RKO (cell line): Measurements from ENCODE around the gene FRMD4B.
"Not testable (repeated sequence)": the region's sequence is repeated elsewhere in the genome, so short reads cannot be mapped to it uniquely, and the experiment has no call there.

ENCODE experiments used
- DNase-seq: peaks from one replicate; pipeline ENCODE4 v3.0.0-alpha.2; 2016; ENCODE audit warnings: low spot score

Gene FRMD4B

DNA sequence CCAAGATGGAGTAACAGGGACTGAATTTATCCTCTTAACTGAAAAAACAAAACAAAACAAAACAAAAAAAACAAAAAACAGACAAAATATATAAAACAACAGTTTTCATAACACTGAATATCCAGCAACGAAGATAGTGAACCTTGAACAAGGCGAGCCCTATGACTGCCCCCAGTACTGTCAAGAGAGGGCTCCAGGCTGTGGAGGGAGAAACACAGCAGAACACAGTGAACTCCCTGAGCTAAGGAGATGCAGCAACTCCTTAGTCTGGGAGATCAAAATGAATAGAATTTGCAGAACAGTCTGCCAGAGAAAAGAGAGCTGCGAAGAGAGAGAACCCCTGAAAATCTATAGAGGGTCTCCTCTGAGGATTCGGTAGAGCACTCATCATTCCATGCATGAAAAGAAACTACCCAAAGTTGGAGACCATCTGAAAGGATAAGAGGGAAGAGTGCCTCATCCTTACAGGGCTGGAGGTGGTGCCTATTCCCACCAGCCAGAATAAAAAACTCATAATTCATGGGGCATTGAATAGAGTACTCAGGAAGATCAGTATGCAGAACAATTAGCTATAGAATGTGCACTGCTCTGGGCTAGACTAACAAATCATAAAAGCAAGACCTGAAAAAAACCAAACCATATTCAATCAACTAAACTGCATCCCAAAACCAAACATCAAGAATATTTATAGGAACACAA lies 101.8 kb downstream of the FRMD4B start:
- no peak for DNase-seq

DNA sequence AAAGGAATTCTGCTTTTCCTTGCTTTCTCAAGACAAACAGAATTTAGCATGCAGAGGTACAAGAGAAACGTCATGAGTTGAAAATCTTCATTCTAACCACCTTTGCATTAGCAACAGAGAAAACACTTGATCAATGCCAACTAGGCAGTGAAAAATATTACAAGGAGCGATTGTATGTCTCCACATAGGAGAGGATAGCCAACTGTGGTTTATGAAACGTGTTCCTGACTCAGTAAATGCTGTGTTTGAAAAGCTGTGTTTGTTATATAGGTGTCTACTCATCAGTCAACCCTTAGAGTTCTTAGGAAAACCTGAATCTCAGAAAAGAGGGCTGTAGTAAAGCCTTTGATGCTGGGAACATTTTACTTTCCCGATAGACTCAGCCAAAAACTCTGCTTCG lies 102.4 kb downstream of the FRMD4B start:
- no peak for DNase-seq

DNA sequence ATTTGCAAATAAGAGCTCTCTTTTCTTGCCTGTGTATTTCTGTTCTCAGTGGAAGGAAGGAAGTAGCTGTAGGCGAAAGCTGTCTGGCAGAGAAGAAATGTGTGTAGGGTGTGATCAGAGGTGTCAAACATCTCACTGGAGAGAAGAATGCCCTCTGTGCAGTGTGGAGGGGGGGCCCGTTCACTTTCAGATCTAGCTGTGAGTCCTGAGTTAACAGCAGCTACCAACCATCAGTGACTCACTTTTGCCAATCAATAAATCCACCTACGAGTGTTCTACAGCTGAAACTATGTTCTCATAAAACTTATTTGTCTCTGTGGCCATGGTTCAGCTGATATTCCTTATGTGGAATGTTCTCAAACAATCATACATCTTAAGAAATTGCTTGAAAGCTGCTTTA lies 103.7 kb downstream of the FRMD4B start:
- DNase-seq = no peak

DNA sequence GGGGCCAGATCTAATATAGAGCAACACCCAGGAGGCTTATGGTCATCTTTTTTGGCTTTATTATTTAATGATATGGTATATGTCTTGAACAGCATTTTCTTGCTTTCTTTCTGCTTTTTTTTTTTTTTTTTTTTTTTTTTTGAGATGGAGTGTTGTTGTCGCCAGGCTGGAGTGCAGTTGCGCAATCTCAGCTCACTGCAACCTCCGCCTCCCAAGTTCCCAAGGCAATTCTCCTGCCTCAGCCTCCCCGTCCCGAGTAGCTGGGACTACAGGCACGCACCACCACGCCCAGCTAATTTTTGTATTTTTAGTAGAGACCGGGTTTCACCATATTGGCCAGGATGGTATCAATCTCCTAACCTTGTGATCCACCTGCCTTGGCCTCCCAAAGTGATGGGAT lies 108.5 kb downstream of the FRMD4B start:
- DNase-seq = not testable (repeated sequence)

DNA sequence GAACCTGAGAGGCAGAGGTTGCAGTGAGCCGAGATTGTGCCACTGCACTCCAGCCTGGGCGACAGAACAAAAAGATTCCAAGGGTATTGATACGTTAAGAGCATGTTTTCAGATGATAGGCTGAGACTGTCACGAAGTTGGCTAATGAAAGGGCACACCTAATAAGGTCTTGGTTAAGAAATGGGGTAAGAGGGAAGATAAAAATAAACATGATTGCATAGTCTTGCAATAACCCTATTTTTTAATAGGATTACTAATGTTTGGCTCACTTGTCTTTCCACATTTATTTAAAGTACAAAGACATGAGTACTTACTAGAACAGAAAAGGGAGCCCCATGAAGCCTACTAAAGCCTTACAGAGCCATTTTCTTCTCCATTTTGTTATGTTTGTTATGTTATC lies 109.0 kb downstream of the FRMD4B start:
- no peak for DNase-seq

DNA sequence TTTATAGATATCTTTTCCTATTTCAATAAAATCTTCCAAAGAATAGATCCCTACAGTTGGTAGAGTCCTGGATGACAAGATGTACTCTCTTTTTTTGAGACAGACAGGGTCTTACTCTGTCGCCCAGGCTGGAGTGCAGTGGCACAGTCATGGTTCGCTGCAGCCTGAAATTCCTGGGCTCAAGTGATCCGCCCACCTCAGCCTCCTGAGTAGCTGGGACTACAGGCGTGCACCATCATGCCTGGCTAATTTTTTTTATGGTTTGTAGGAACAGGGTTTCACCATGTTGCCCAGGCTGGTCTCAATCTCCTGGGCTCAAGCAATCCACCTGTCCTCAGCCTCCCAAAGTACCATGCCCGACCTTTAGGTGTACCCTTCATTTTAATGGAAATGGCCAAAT lies 109.7 kb downstream of the FRMD4B start:
- not testable (repeated sequence) for DNase-seq

DNA sequence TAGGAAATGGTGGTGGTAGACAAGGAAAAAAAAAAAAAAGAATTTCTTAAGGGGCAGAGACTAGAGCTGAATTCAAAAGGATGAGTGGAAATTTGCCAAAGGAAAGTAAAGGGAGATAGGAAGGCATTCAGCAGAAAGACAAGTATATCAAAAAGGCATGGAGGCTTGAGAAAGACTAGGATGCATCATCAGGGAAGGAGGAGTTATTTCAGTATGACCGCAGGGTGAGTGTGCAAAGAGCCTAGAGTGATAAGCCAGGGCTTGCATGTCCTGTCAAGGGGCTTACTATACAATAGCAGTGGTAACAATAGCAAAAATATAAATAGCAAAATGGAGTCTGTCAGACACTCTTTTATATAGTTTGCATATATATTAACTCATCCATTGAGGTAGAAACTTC lies 112.0 kb downstream of the FRMD4B start:
- peak; percentile 4 for DNase-seq

DNA sequence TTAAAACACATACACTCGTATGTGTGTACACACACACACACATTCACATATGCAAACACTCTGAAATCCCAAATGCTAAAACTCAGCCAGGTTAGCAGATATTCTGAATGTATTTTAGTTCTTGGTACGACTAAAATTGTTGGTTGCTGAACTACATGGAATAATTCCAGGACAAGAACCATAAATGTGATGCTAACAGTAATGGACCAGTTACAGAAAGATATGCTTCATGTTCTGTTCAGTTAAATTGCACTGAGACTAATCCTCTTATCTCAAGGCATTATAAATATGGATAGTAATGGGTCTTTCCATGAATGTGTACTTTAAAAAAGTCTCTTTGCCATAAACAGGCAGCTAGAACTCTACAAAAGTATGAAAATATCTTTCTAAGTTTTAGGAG lies 113.3 kb downstream of the FRMD4B start:
- DNase-seq = no peak

DNA sequence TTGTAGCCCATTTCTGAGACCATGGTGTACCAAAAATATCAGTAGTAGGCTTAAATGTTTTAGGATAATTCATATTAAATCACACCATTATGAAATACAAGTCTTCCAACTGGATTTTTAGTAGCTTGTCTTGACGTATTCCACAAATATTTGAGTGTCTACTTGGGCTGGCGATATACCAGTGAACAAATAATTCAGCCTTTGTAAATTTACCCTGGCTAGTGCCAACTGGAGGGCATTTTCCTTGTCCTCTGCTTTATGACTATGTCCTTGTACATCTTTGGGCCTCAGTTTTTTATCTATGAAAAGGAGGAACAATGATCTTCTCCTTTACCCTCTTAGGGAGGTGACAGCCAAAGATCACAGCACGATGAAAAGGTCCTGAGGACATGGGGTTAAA lies 114.8 kb downstream of the FRMD4B start:
- no peak for DNase-seq

DNA sequence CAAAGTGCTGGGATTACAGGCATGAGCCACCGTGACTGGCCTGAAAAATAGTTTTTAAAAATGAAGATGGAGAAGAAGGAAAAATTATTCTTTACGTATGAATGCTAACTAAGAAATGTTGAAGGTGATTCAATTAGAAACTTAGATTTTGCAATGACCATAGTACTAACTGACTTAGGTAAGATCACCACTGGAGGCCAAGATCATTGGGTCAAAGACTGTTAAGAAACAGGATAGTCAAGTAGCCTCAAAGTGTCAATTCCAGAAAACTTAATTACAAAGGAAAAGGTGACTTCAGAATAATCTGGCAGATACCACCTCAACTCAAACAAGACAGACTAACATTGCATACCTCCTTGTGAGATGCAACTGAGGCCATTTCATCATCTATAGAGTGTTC lies 119.3 kb downstream of the FRMD4B start:
- no peak for DNase-seq

DNA sequence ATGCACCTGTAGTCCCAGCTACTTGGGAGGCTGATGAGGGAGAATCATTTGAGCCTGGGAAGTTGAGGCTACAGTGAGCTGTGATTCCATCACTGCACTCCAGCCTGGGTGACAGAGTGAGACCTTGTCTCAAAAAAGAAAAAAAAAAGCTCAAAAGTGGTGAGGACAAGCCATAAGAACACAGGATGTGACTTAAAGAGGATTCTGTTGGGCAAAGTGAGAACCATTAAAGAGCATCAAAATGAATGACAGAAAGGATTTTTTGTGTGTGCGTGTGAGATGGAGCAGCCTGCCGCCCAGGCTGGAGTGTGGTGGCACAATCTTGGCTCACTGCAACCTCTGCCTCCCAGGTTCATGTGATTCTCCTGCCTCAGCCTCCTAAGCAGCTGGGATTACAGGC lies 119.8 kb downstream of the FRMD4B start:
- not testable (repeated sequence) for DNase-seq

DNA sequence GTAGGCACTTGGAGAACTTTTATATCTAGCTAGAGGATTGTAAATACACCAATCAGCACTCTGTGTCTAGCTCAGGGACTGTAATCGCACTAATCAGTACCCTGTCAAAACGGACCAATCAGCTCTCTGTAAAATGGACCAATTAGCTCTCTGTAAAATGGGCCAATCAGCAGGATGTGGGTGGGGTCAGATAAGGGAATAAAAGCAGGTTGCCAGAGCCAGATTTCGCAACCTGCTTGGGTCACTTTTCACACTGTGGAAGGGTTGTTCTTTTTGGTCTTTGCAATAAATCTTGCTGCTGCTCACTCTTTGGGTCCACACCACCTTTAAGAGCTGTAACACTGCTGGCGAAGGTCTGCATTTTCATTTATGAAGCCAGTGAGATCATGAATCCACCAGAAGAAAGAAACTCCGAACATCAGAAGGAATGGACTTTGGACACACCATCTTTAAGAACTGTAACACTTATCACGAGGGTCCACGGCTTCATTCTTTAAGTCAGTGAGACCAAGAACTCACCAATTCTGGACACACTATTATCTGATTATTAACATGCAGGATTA lies 125.0 kb downstream of the FRMD4B start:
- DNase-seq = not testable (repeated sequence)

DNA sequence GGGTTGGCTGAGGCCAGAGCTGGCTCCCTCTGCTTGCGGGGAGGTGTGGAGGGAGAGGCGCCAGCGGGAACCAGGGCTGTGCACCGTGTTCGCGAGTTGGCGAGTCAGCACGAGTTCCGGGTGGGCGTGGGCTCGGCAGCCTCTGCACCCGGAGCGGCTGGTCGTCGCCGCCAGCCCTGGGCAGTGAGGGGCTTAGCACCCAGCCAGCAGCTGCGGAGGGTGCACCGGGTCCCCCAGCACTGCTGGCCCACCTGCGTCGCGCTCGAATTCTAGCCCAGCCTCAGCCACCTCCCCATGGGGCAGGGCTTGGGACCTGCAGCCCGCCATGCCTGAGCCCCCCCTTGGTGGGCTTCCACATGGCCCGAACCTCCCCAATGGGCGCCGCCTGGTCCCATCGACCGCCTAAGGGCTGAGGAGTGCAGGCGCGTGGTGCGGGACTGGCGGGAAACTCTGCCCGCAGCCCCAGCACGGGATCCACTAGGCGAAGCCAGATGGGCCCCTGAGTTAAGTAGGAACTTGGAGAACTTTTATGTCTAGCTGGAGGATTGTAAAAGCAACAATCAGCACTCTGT lies 125.6 kb downstream of the FRMD4B start:
- no peak for DNase-seq

DNA sequence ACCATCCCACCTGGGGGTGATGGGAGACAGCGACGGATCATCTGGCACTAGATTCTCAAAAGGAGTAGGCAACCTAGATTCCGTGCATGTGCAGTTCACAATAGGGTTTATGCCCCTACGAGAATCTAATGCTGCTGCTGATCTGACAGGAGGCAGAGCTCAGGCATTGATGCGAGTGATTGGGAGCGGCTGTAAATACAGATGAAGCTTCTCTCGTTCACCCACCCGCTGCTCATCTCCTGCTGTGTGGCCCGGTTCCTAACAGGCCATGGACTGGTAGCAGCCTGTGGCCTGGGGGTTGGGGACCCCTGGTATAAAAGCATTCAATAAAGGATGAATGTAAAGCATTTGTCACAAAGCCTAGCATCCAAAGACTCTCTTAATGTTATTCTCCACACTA lies 126.8 kb downstream of the FRMD4B start:
- DNase-seq = no peak

DNA sequence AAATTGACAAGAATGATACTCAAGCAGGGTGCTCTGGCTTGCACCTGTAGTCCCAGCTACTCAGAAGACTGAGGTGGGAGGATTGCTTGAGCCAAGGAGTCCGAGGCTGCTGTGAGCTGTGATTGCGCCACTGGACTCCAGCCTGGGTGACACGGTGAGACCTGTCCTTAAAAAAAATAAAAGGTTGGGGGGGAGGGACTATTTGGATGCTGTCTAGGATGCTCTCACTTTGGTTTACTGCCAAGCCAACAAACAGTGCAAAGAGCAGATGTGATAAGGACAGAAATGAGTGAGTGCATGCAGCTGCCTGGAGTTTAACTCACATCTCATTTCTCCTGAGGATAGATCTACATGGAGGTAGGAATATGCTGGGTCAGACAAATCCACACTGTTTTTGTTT lies 130.0 kb downstream of the FRMD4B start:
- no peak for DNase-seq

DNA sequence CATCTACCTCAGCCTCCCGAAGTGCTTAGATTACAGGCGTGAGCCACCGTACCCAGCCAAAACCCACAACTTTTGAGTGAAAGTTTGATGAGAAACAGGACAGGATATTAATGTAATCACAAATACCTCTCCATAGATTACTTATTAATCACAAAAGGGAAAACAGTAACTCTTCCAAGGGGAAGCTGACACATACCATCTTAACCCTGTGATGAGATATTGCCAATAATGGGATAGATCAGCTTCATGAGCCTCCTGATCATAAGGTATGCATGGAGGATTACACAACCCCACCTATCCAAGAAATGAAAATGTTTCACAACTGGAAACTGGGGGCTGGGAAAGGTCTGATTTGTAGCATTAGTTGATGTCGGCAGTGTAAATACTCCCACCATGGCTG lies 131.5 kb downstream of the FRMD4B start:
- DNase-seq = no peak

DNA sequence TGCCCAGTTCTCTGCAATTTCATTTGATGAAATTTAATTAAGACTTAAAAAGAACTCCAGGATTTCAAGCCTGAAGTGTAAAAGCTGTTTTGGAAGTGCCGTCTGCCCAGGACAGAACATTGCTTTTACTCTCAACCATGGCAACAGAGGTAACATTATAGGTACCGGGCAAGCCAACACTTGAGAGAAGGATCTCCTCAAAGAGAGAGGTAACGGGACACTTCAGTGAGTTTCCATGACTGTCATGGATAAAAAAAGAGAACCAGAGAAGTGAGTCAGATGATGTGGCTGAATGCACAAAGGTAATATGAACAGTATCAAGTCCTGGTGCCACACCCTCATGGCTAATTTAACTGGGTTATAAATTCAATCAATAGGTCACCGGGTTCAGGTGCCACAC lies 133.3 kb downstream of the FRMD4B start:
- no peak for DNase-seq

DNA sequence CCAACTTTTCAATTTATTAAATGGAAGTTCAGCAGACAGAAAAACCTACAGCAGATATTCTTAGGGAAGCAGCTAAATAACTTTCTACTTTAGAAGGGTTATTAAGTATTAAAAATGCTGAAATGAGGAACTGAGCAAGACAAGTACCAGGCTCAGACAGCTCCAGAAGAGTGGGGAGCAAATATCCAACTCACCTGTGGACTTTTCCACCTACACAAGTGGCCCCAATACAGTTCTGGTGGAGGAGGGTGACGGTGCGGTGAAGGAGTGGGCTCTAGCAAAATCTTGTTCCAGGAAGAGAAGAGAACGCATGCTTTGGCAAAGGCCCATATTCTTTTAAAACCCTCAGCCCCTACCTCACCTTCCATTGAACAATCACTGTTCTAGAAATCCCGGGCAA lies 133.7 kb downstream of the FRMD4B start:
- no peak for DNase-seq

DNA sequence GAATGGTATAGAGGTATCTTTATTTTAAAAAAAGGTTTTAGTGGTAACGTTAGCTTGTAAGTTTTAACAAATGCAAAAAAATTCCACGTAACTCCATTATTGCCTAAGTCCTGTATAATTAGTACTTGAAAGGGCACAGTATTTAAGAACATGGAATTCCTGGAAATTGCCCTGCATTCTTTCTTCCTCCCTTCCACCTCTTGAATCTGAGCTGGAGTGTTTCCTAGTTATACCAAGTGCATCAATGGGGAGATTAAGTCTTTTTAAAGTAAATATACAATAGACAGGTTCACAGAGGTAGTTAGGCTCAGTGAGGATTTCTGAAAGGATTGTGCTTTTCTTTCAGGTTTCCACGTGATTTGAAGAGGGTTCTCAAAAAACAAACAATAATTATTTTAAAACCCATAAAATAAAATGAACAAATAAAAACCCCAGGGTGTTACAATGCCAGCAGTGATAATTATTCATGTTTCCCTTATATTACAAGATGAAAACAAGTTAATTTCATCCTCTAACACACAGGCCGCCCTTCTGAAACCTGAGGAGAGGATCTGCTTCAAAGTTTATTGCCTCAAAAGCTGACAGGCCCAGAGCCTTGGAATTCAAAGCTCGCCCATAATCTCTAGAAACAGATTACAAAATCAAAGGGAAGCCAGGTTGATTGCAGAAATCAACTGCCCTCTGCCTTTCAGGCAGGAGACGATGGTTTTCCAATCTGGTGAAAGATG lies 134.6 kb downstream of the FRMD4B start:
- no peak for DNase-seq

DNA sequence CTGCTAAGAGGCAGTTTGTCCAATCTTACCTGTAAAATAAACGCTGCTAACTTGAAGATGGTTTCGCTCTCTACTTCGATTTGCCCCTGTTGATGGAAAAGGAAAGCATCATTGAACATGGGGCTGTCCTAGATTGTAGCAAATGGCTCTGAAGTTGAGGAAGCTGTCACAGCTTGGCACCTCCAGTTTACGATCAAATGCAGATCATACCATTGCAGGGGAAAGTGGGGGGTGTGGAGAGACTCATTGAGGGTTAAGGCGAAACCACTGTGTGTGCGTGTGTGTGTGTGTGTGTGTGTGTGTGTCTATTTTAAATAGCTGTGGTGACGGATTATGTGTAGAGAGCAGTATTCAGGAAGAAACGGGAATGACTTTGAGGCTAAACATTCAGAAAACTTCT lies 135.9 kb downstream of the FRMD4B start:
- DNase-seq = no peak

DNA sequence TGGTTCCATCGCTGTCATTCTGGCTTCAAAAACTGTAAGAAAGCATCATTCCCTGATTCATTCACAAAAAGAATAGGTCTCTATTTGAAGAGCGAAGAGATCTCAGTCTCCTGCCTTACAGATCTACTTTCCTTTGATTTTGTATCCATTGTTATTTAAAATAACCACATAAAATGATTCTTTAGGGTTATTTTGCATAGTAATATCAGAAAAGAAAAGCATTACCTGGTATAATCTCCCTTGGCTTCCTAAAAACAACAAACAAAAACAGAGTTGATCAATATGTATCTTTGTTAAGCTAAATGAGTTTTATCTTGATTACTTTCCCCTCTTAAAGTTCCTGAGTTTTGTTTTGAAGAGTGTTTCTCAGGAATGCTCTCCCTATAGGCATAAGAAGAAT lies 136.9 kb downstream of the FRMD4B start:
- DNase-seq = no peak

DNA sequence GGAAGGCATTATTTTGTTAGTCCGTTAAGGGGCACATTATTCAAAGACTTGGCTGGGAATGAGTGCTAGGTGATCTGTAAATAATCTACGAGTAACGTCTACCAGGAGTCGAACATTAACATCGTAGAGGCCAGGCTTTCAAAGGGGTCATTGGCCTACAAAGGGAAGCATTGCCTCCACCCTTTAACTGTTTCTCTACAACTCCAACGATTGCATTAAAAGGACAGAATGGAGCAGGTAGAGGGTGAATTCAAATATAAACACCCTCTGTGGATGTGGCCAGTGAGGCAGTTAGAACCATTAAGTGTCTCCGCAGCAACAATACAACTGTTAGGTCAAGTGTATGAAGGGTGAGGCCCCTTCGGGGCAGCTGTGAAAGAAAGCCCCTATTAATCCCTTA lies 137.5 kb downstream of the FRMD4B start:
- no peak for DNase-seq

DNA sequence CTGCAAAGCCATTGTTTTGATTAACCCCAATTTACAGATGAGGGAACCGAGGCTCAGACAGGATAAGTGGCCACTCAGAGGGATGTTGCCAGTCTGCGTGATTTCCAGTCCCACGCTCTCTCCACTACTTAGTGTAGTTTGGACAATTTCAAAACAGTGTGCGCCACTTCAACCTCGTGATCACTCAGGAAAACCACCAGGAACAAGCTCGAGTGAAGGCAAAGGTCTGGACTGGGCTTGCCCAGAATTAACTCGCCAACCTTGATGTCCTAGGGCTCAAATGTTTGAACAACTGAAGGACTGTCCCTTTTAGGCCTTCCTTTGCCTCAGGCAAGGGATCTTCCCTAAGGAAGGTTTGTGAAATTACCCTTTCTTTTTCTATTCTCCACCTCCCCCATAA lies 139.3 kb downstream of the FRMD4B start:
- no peak for DNase-seq
